GM19467 (cell line): ENCODE measurements around the gene SLC12A3.

Source experiments
- ATAC-seq: cut with Tn5 transposase; IDR thresholded peaks from one replicate; pipeline ENCODE4 v1.9.1; 2021; ENCODE audit warnings: mild to moderate bottlenecking, moderate library complexity; ENCODE audit not compliant: unreplicated experiment

Gene SLC12A3

GRCh38 chr16:56938664-56939513 is 73.9 kb downstream of the SLC12A3 start:
- no peak for ATAC-seq

- no peak for ATAC-seq
Observed at GRCh38 chr16:56939801-56940200, 74.8 kb downstream of the SLC12A3 start.

GRCh38 chr16:56941092-56941491 is 76.1 kb downstream of the SLC12A3 start:
- ATAC-seq: no peak

GRCh38 chr16:56941856-56942331 is 76.9 kb downstream of the SLC12A3 start:
- no peak for ATAC-seq

GRCh38 chr16:56943761-56944375 is 78.9 kb downstream of the SLC12A3 start:
- no peak for ATAC-seq

- ATAC-seq: no peak
Observed at GRCh38 chr16:56944954-56945839, 80.2 kb downstream of the SLC12A3 start.

GRCh38 chr16:56945847-56946527 is 81.0 kb downstream of the SLC12A3 start:
- no peak for ATAC-seq

- no peak for ATAC-seq
Observed at GRCh38 chr16:56946767-56947603, 82.0 kb downstream of the SLC12A3 start.

GRCh38 chr16:56947604-56947995 is 82.6 kb downstream of the SLC12A3 start:
- no peak for ATAC-seq

GRCh38 chr16:56948234-56948633 is 83.2 kb downstream of the SLC12A3 start:
- ATAC-seq: no peak

- ATAC-seq: no peak
Observed at GRCh38 chr16:56950051-56950450, 85.0 kb downstream of the SLC12A3 start.

- ATAC-seq: no peak
Observed at GRCh38 chr16:56950455-56950854, 85.4 kb downstream of the SLC12A3 start.

- peak; percentile 41 for ATAC-seq
Observed at GRCh38 chr16:56950881-56951771, 86.1 kb downstream of the SLC12A3 start.

- no peak for ATAC-seq
Observed at GRCh38 chr16:56953006-56953405, 88.0 kb downstream of the SLC12A3 start.

- ATAC-seq: no peak
Observed at GRCh38 chr16:56956076-56956475, 91.1 kb downstream of the SLC12A3 start.

- no peak for ATAC-seq
Observed at GRCh38 chr16:56956756-56957155, 91.7 kb downstream of the SLC12A3 start.

GRCh38 chr16:56960681-56961281 is 95.8 kb downstream of the SLC12A3 start:
- ATAC-seq: no peak

GRCh38 chr16:56961386-56961785 is 96.4 kb downstream of the SLC12A3 start:
- ATAC-seq: no peak
